H9 (cell line): ENCODE data around the gene C11orf58. TPM values are rescaled to one million over a fixed set of nuclear protein-coding genes. Genes with fewer than 3 reads are reported as not detected.

Experiments used
- DNase-seq: peaks from one replicate; pipeline ENCODE4 v3.0.0-alpha.2; 2017
- H2AFZ ChIP-seq: one replicate; pipeline ENCODE4 v1.6.1; 2013; ENCODE audit warnings: mild to moderate bottlenecking, low read length, control low read depth, moderate library complexity
- H2AK5ac ChIP-seq: 2 replicates; pipeline ENCODE4 v1.6.1; 2013; ENCODE audit warnings: low read length, control low read depth, mixed read lengths; ENCODE audit not compliant: insufficient read length
- H2BK120ac ChIP-seq: one replicate; pipeline ENCODE4 v1.6.1; 2013; ENCODE audit warnings: low read depth, mild to moderate bottlenecking, low read length, control low read depth, inconsistent platforms; ENCODE audit not compliant: poor library complexity, severe bottlenecking
- H2BK12ac ChIP-seq: 2 replicates; pipeline ENCODE4 v1.6.1; 2013; ENCODE audit warnings: low read length, control low read depth, mixed read lengths, low read depth; ENCODE audit not compliant: insufficient read length
- H2BK15ac ChIP-seq: 2 replicates; pipeline ENCODE4 v1.6.1; 2013; ENCODE audit warnings: low read depth, low read length, control low read depth
- H2BK20ac ChIP-seq: one replicate; pipeline ENCODE4 v1.6.1; 2013; ENCODE audit warnings: low read depth, mild to moderate bottlenecking, low read length, control low read depth, inconsistent platforms; ENCODE audit not compliant: poor library complexity, severe bottlenecking
- H2BK5ac ChIP-seq: 2 replicates; pipeline ENCODE4 v1.6.1; 2013; ENCODE audit warnings: low read length, control low read depth, mixed read lengths; ENCODE audit not compliant: insufficient read length
- H3K14ac ChIP-seq: 2 replicates; pipeline ENCODE4 v1.6.1; 2013; ENCODE audit warnings: low read length, control low read depth; ENCODE audit not compliant: insufficient read depth
- H3K18ac ChIP-seq: 2 replicates; pipeline ENCODE4 v1.6.1; 2013; ENCODE audit warnings: low read depth, mild to moderate bottlenecking, mixed read lengths, low read length, control low read depth; ENCODE audit not compliant: insufficient read length
- H3K23ac ChIP-seq: 2 replicates; pipeline ENCODE4 v1.6.1; 2013; ENCODE audit warnings: low read length, control low read depth, mixed read lengths, low read depth; ENCODE audit not compliant: insufficient read length
- H3K23me2 ChIP-seq: 2 replicates; pipeline ENCODE4 v1.6.1; 2013; ENCODE audit warnings: low read depth, mild to moderate bottlenecking, mixed read lengths, low read length, control low read depth; ENCODE audit not compliant: insufficient read length, poor library complexity, severe bottlenecking
- H3K27ac ChIP-seq: 2 replicates; pipeline ENCODE4 v1.5.1; 2013; ENCODE audit warnings: low read length, control low read depth, mixed read lengths, low read depth; ENCODE audit not compliant: insufficient read length
- H3K27me3 ChIP-seq: 2 replicates; pipeline ENCODE4 v1.6.1; 2013; ENCODE audit warnings: low read length, control low read depth, inconsistent platforms; ENCODE audit not compliant: insufficient read depth
- H3K4ac ChIP-seq: 2 replicates; pipeline ENCODE4 v1.6.1; 2013; ENCODE audit warnings: low read depth, mild to moderate bottlenecking, control low read depth, inconsistent platforms, low read length, moderate library complexity
- H3K4me1 ChIP-seq: 2 replicates; pipeline ENCODE4 v1.6.1; 2013; ENCODE audit warnings: low read length, control low read depth, inconsistent platforms; ENCODE audit not compliant: insufficient read depth
- H3K4me2 ChIP-seq: 2 replicates; pipeline ENCODE4 v1.6.1; 2013; ENCODE audit warnings: low read length, control low read depth, mixed read lengths; ENCODE audit not compliant: insufficient read length, insufficient read depth
- H3K56ac ChIP-seq: 2 replicates; pipeline ENCODE4 v1.6.1; 2013; ENCODE audit warnings: low read depth, mild to moderate bottlenecking, mixed read lengths, low read length, control low read depth; ENCODE audit not compliant: insufficient read length
- H3K79me1 ChIP-seq: 2 replicates; pipeline ENCODE4 v1.6.1; 2013; ENCODE audit warnings: low read depth, mild to moderate bottlenecking, moderate library complexity, low read length, control low read depth, inconsistent platforms; ENCODE audit not compliant: insufficient read depth, poor library complexity, severe bottlenecking
- H3K79me2 ChIP-seq: 2 replicates; pipeline ENCODE4 v1.6.1; 2013; ENCODE audit warnings: low read length, control low read depth, inconsistent platforms; ENCODE audit not compliant: insufficient read depth
- H3K9ac ChIP-seq: 2 replicates; pipeline ENCODE4 v1.6.1; 2013; ENCODE audit warnings: low read length, control low read depth, mixed read lengths; ENCODE audit not compliant: insufficient read length; ENCODE audit errors: extremely low read depth
- H3K9me3 ChIP-seq: one replicate; pipeline ENCODE4 v1.6.1; 2013; ENCODE audit warnings: low read depth, low read length, inconsistent platforms; ENCODE audit not compliant: control insufficient read depth
- H3T11ph ChIP-seq: one replicate; pipeline ENCODE4 v1.6.1; 2013; ENCODE audit warnings: mild to moderate bottlenecking, low read length, control low read depth, inconsistent platforms
- H4K20me1 ChIP-seq: one replicate; pipeline ENCODE4 v1.6.1; 2013; ENCODE audit not compliant: control insufficient read depth, insufficient read length, insufficient read depth
- H4K5ac ChIP-seq: 2 replicates; pipeline ENCODE4 v1.6.1; 2013; ENCODE audit warnings: low read depth, mild to moderate bottlenecking, mixed read lengths, low read length, control low read depth; ENCODE audit not compliant: insufficient read length
- H4K8ac ChIP-seq: replicated peaks from 2 replicates; pipeline ENCODE4 v1.6.1; 2013; ENCODE audit warnings: low read length, control low read depth, mixed read lengths, low read depth; ENCODE audit not compliant: insufficient read length
- H4K91ac ChIP-seq: 2 replicates; pipeline ENCODE4 v1.6.1; 2013; ENCODE audit warnings: low read depth, mild to moderate bottlenecking, moderate library complexity, mixed read lengths, low read length, control low read depth; ENCODE audit not compliant: insufficient read length
- H3K27ac Mint-ChIP-seq, 3 experiments: 2 replicates in 2 of 3; 3 replicates in 1 of 3; pipeline ENCODE4 v1.8.0; 2020 to 2021; ENCODE audit warnings: mixed read lengths in 3 of 3, mild to moderate bottlenecking in 1 of 3, moderate library complexity in 1 of 3
- H3K27me3 Mint-ChIP-seq: 2 replicates; pipeline ENCODE4 v1.8.0; 2021; ENCODE audit warnings: low read depth, mild to moderate bottlenecking, moderate library complexity, mixed read lengths
- H3K36me3 Mint-ChIP-seq, 3 experiments: 2 replicates in 2 of 3; 3 replicates in 1 of 3; pipeline ENCODE4 v1.8.0; 2020 to 2021; ENCODE audit warnings: low read depth in 3 of 3, mixed read lengths in 3 of 3; ENCODE audit not compliant: insufficient read depth in 1 of 3
- H3K4me1 Mint-ChIP-seq, 2 experiments: 2 replicates each; pipeline ENCODE4 v1.8.0; 2020; ENCODE audit warnings: mixed read lengths in 2 of 2
- H3K4me3 Mint-ChIP-seq, 2 experiments: 2 replicates in 1 of 2; 3 replicates in 1 of 2; pipeline ENCODE4 v1.8.0; 2020 to 2021; ENCODE audit warnings: mild to moderate bottlenecking in 2 of 2, mixed read lengths in 2 of 2, moderate library complexity in 1 of 2
- H3K9me3 Mint-ChIP-seq, 2 experiments: 2 replicates in 1 of 2; 3 replicates in 1 of 2; pipeline ENCODE4 v1.8.0; 2020; ENCODE audit warnings: mild to moderate bottlenecking in 2 of 2, mixed read lengths in 2 of 2, moderate library complexity in 1 of 2
- WGBS: extraction: QIAGEN DNeasy Blood & Tissue Kit; methylation state at CpG from one replicate; pipeline ENCODE4 v1.1.7; 2013; ENCODE audit warnings: missing lambda C conversion rate, low lambda C conversion rate, mixed read lengths; ENCODE audit not compliant: insufficient read length; ENCODE audit errors: extremely low coverage; 5-methylcytosine and 5-hydroxymethylcytosine counted together
- total RNA-seq: library from RNA; stranded (reverse); gene quantifications from 2 replicates; pipeline ENCODE4 v1.2.1, GENCODE V29; 2021
- TF ChIP-seq, protein P1 (sequence below): fragments of 200-600 bp; sonication (generic); conservative IDR thresholded peaks from 3 replicates; pipeline ENCODE4 v1.8.0; 2021; ENCODE audit warnings: antibody characterized with exemption, mild to moderate bottlenecking

C11orf58 gene
- total RNA-seq, 1 experiment from 2014 or later: 169 TPM

DNA sequence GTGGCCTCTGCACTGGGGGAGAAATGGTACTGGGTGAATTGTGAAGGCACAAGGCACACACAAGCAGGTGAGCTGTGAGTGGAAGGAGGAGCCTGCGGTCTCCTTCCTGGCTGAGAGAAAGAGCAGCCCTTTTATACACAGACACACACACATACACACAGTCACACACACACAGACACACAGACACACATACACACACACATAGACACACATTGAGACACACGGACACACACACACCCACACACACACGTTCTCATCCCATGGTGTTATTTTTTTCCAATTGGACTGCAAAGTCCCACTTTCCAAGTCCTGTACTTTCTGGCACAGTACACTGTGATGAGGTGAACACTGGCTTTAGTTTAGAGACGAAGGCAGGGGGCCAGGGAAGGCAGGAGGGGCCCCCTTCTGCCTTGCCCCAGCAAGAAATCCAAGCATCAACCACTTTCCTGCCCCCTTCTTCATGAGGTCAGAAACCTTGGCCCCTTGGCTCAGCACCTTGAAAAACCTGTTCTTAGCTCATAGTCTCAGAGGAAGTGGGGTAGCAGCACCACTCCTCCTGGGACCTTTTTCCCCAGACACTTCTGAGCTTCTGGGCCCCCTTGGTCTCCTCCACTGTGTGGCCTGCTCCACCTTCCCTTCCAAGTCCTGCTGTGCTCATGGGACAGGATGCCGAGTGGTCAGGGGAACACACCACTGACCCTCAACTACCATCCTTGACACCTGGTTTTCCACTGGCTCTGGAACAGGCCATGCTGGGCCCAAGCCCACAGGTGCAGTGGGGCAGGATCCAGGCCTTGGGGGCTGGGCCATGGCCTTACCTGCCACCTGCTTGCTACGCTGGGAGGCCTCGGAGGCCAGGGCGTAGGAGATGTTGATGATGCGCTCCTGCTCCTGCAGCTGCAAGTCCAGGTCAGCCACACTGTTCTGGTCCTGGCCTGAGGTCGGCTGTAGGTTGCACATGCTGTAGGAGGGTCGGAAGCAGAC lies 43.8 kb downstream of the C11orf58 start:
- Histone ChIP-seq H2AFZ (no peak overlapping the region), H2AK5ac (no peak overlapping the region), H3T11ph (no peak overlapping the region), H3K23ac (no peak overlapping the region), H2BK20ac (no peak overlapping the region), H4K8ac (no peak overlapping the region), H2BK12ac (no peak overlapping the region), H2BK120ac (no peak overlapping the region), H3K27ac (no peak overlapping the region), H3K9me3 (no peaks in the 10 kb centered on the region), H2BK5ac (no peak overlapping the region), H3K23me2 (no peaks in the 10 kb centered on the region), H4K20me1 (no peaks in the 10 kb centered on the region), H3K79me2 (no peaks in the 10 kb centered on the region), H3K4ac (no peak overlapping the region), H3K9ac (no peak overlapping the region), H3K18ac (no peak overlapping the region), H2BK15ac (no peak overlapping the region), H3K56ac (no peak overlapping the region), H4K5ac (no peak overlapping the region), H3K79me1 (no peaks in the 10 kb centered on the region), H3K4me1 (0 out of 2 replicates have a peak, but pooled peaks cover 5% of the 10 kb centered on the region), H4K91ac (no peak overlapping the region), H3K4me2 (no peak overlapping the region), H3K14ac (no peak overlapping the region), H3K27me3 (no peaks in the 10 kb centered on the region)
- no CpG with 5 or more reads among the region's 11 CpGs for WGBS
- H3K27me3 Mint-ChIP-seq: no peaks in the 10 kb centered on the region
- DNase-seq: no peak
- peak overlapping the region in 1 of 3 experiments; percentile 2; a peak in 2 of 7 replicates for H3K27ac Mint-ChIP-seq
- H3K4me3 Mint-ChIP-seq: no peak overlapping the region
- peaks cover 30 to 34% of the 10 kb centered on the region in 2 experiments for H3K4me1 Mint-ChIP-seq
- no peaks in the 10 kb centered on the region for H3K9me3 Mint-ChIP-seq
- peaks cover 0 to 11% (median 9%) of the 10 kb centered on the region in 3 experiments; a peak in 6 of 7 replicates for H3K36me3 Mint-ChIP-seq
- TF ChIP-seq, protein P1, sequence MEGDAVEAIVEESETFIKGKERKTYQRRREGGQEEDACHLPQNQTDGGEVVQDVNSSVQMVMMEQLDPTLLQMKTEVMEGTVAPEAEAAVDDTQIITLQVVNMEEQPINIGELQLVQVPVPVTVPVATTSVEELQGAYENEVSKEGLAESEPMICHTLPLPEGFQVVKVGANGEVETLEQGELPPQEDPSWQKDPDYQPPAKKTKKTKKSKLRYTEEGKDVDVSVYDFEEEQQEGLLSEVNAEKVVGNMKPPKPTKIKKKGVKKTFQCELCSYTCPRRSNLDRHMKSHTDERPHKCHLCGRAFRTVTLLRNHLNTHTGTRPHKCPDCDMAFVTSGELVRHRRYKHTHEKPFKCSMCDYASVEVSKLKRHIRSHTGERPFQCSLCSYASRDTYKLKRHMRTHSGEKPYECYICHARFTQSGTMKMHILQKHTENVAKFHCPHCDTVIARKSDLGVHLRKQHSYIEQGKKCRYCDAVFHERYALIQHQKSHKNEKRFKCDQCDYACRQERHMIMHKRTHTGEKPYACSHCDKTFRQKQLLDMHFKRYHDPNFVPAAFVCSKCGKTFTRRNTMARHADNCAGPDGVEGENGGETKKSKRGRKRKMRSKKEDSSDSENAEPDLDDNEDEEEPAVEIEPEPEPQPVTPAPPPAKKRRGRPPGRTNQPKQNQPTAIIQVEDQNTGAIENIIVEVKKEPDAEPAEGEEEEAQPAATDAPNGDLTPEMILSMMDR: no peak
